ENCODE data around the gene TRIP11.

TRIP11 gene

GRCh38 chr14:91985521-91986255, 54.2 kb downstream of the TRIP11 start:
- no peak overlapping the region for H3K4me3 ChIP-seq (ENCODE audit: low read depth, low read length)
- TF ChIP-seq, protein P1, sequence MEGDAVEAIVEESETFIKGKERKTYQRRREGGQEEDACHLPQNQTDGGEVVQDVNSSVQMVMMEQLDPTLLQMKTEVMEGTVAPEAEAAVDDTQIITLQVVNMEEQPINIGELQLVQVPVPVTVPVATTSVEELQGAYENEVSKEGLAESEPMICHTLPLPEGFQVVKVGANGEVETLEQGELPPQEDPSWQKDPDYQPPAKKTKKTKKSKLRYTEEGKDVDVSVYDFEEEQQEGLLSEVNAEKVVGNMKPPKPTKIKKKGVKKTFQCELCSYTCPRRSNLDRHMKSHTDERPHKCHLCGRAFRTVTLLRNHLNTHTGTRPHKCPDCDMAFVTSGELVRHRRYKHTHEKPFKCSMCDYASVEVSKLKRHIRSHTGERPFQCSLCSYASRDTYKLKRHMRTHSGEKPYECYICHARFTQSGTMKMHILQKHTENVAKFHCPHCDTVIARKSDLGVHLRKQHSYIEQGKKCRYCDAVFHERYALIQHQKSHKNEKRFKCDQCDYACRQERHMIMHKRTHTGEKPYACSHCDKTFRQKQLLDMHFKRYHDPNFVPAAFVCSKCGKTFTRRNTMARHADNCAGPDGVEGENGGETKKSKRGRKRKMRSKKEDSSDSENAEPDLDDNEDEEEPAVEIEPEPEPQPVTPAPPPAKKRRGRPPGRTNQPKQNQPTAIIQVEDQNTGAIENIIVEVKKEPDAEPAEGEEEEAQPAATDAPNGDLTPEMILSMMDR (IDR thresholded peaks at IDR 0.05; ENCODE audit: borderline replicate concordance, insufficient read depth, low read depth, low read length): no peak

- TF ChIP-seq, protein P1 (IDR thresholded peaks at IDR 0.05; ENCODE audit: borderline replicate concordance, insufficient read depth, low read depth, low read length): no peak
- H3K4me3 ChIP-seq (ENCODE audit: low read depth, low read length): no peak overlapping the region
Measured at GRCh38 chr14:91985008-91985407, 54.9 kb downstream of the TRIP11 start.

DNA sequence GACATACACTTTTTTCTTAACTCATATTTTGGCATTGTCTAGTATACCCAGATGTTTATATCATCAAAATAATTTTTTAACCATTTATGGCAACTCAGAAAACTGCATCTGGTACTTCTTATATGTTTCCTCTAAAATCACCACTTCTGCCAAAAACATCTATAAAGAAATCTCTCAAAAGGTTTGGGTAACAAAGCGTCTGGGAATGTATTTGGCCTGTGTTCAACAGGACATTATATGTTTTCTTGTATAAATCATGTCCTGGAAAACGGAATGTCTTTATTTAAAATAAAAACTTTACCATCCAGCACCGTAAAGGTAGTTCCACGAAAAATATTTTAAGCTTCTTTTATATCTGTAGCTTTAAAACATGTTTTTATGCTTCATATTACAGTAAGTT, 56.3 kb downstream of the TRIP11 start:
- TF ChIP-seq, protein P1 (IDR thresholded peaks at IDR 0.05; ENCODE audit: borderline replicate concordance, insufficient read depth, low read depth, low read length): no peak
- H3K4me3 ChIP-seq (ENCODE audit: low read depth, low read length): no peak overlapping the region

GRCh38 chr14:91980157-91980556, 59.7 kb downstream of the TRIP11 start:
- TF ChIP-seq, protein P1 (IDR thresholded peaks at IDR 0.05; ENCODE audit: borderline replicate concordance, insufficient read depth, low read depth, low read length): no peak
- no peak overlapping the region for H3K4me3 ChIP-seq (ENCODE audit: low read depth, low read length)

GRCh38 chr14:91977884-91978283, 62.0 kb downstream of the TRIP11 start:
- TF ChIP-seq, protein P1 (IDR thresholded peaks at IDR 0.05; ENCODE audit: borderline replicate concordance, insufficient read depth, low read depth, low read length): no peak
- no peak overlapping the region for H3K4me3 ChIP-seq (ENCODE audit: low read depth, low read length)

DNA sequence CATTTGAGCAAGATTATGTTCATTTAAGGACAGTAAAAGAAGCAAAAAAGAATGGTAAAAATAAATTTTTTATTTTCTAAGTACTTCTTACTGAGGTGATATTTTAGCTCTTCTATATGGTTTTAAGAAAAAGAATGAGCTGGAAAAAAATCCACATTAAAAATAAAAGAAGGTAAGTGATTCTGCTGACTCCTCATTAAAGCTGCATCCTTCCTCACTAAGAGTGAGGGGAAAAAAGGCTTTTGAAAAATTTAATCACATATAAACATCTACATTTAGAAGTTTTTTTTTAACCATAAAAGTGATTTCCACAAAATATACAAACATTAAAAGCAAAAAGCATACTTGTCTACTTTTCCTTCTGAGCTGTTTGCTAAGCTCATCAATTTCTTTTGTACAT, 64.1 kb downstream of the TRIP11 start:
- no peak overlapping the region for H3K4me3 ChIP-seq (ENCODE audit: low read depth, low read length)
- TF ChIP-seq, protein P1 (IDR thresholded peaks at IDR 0.05; ENCODE audit: borderline replicate concordance, insufficient read depth, low read depth, low read length): no peak

GRCh38 chr14:91971188-91971778, 68.6 kb downstream of the TRIP11 start:
- H3K4me3 ChIP-seq (ENCODE audit: low read depth, low read length): no peak overlapping the region
- TF ChIP-seq, protein P1 (IDR thresholded peaks at IDR 0.05; ENCODE audit: borderline replicate concordance, insufficient read depth, low read depth, low read length): no peak
